Right lobe of liver (tissue), 4 donors: ENCODE measurements around the gene KLHL8.

Source experiments
- CTCF ChIP-seq, 4 donors: fragments of 200-600 bp in 3 of 4; fragments of 450-650 bp in 1 of 4; IDR thresholded peaks; one replicate each; pipeline versions ENCODE4 v1.5.1 to v1.8.0; 2016 to 2022; ENCODE audit warnings: antibody characterized with exemption in 4 of 4, mild to moderate bottlenecking in 2 of 4
- POLR2A ChIP-seq: fragments of 450-650 bp; IDR thresholded peaks from one replicate; pipeline ENCODE4 v1.6.1; 2017; ENCODE audit warnings: antibody characterized with exemption, mild to moderate bottlenecking
- donor health status: DM: no; HTN: no; CAD: no.
- donor health status: DM: no; HTN: no; CAD: no.
- donor health status: DM: no; HTN: yes; CAD: no.

- TF ChIP-seq CTCF (IDR thresholded peaks at IDR 0.05): no peak
- no peak for TF ChIP-seq POLR2A
Observed at GRCh38 chr4:87122252-87122651, 98.2 kb downstream of the KLHL8 start.
